K562 (cell line): Measurements from ENCODE around the gene PAK1IP1. TPM values are rescaled to one million over a fixed set of nuclear protein-coding genes. Genes with fewer than 3 reads are reported as not detected.
A peak's percentile ranks its signal among the peaks of the same experiment; 100 is the strongest.
"Not testable (repeated sequence)": the region's sequence is repeated elsewhere in the genome, so short reads cannot be mapped to it uniquely, and the experiment has no call there.

Experiments used
- GATAD2A ChIP-seq: fragments of 450-650 bp; IDR thresholded peaks from 2 replicates; pipeline ENCODE4 v1.6.1; 2017
- GTF2A2 ChIP-seq: IDR thresholded peaks from 2 replicates; pipeline ENCODE4 v1.6.1; 2016; ENCODE audit warnings: mild to moderate bottlenecking, missing genetic modification characterization, missing compliant biosample characterization
- HINFP ChIP-seq: fragments of 450-650 bp; conservative IDR thresholded peaks from 2 replicates; pipeline ENCODE4 v1.6.1; 2016; ENCODE audit warnings: missing genetic modification characterization, low read depth, mild to moderate bottlenecking, control low read depth, missing compliant biosample characterization
- HIVEP1 ChIP-seq: fragments of 250-450 bp; sonication (Bioruptor Pico); IDR thresholded peaks from 2 replicates; pipeline ENCODE4 v1.4.0; 2020; ENCODE audit warnings: mild to moderate bottlenecking
- ILK ChIP-seq: fragments of 450-650 bp; IDR thresholded peaks from 2 replicates; pipeline ENCODE4 v1.6.1; 2016; ENCODE audit warnings: missing genetic modification characterization, low read depth, mild to moderate bottlenecking, missing compliant biosample characterization, moderate library complexity, borderline replicate concordance
- MAZ ChIP-seq, 2 experiments: fragments of 450-650 bp in 1 of 2; sonication (generic) in 1 of 2; formaldehyde crosslinking; IDR thresholded peaks in 1 of 2; conservative IDR thresholded peaks in 1 of 2; 2 replicates each; pipeline versions ENCODE4 v1.4.0 to v1.5.0; 2020; ENCODE audit warnings: mild to moderate bottlenecking in 1 of 2, missing genetic modification reagents in 1 of 2
- MECOM ChIP-seq: fragments of 250-450 bp; sonication (Bioruptor Pico); IDR thresholded peaks from 2 replicates; pipeline ENCODE4 v1.8.0; 2022; ENCODE audit warnings: inconsistent platforms
- MYC ChIP-seq, 2 experiments: fragments of 250-450 bp in 1 of 2; sonication (Bioruptor Pico) in 1 of 2; IDR thresholded peaks; 2 replicates each; pipeline versions ENCODE4 v1.5.1 to v1.6.1; 2012 to 2021; ENCODE audit warnings: low read depth in 2 of 2, borderline replicate concordance in 1 of 2, improper control_type of control experiment in 1 of 2, low read length in 1 of 2, mild to moderate bottlenecking in 1 of 2, moderate library complexity in 1 of 2
- NR2C1 ChIP-seq, 2 experiments: fragments of 450-650 bp; IDR thresholded peaks; 2 replicates each; pipeline ENCODE4 v1.6.1; 2017; ENCODE audit warnings: mild to moderate bottlenecking in 2 of 2, antibody characterized with exemption in 1 of 2, inconsistent platforms in 1 of 2, missing compliant biosample characterization in 1 of 2, missing genetic modification characterization in 1 of 2
- RNF219 ChIP-seq: fragments of 250-450 bp; sonication (Bioruptor Pico); IDR thresholded peaks from 2 replicates; pipeline ENCODE4 v1.5.0; 2022; ENCODE audit warnings: mild to moderate bottlenecking
- TEAD2 ChIP-seq: fragments of 450-650 bp; IDR thresholded peaks from 2 replicates; pipeline ENCODE4 v1.6.1; 2016; ENCODE audit warnings: missing genetic modification characterization, control low read depth, missing compliant biosample characterization
- TFE3 ChIP-seq: fragments of 450-650 bp; formaldehyde crosslinking; IDR thresholded peaks from 2 replicates; pipeline ENCODE4 v1.4.0; 2020; ENCODE audit warnings: mild to moderate bottlenecking, mixed read lengths
- ZNF583 ChIP-seq: fragments of 250-450 bp; sonication (Bioruptor Pico); IDR thresholded peaks from 2 replicates; pipeline ENCODE4 v1.4.0; 2020
- ZNF584 ChIP-seq: fragments of 200-800 bp; sonication (Bioruptor generic); IDR thresholded peaks from 2 replicates; pipeline ENCODE4 v1.6.1; 2016; ENCODE audit warnings: low read depth, mild to moderate bottlenecking, missing genetic modification characterization, missing compliant biosample characterization
- ZNF668 ChIP-seq: fragments of 250-450 bp; sonication (Bioruptor Pico); IDR thresholded peaks from 2 replicates; pipeline ENCODE4 v1.8.0; 2022; ENCODE audit warnings: mild to moderate bottlenecking, inconsistent platforms
- polyA plus RNA-seq, 8 experiments: library from polyadenylated mRNA; depleted of rRNA in 4 of 8; stranded (reverse) in 5 of 8; unstranded in 3 of 8; fragments of >200 nt; fragmentation: Nextera tagmentation in 2 of 8; fragmentation: Illumina TruSeq in 1 of 8; extraction: Ambion mirVana in 2 of 8; extraction: Trizol in 1 of 8; gene quantifications; 2 replicates each; pipeline versions ENCODE4 v1.2.1 to v1.2.3, GENCODE V29; 2011 to 2014; ENCODE audit warnings: inconsistent platforms in 1 of 8, missing spikeins in 1 of 8
- total RNA-seq, 7 experiments: library from RNA; depleted of rRNA in 6 of 7; stranded (reverse); fragments of >200 nt in 6 of 7; fragmentation: Illumina TruSeq in 2 of 7; extraction: Trizol in 2 of 7; gene quantifications; 2 replicates each; pipeline versions ENCODE4 v1.2.1 to v1.2.3, GENCODE V29; 2011 to 2021; ENCODE audit warnings: low replicate concordance in 1 of 7
- TF ChIP-seq, protein P1 (sequence below): fragments of 450-650 bp; conservative IDR thresholded peaks from 2 replicates; pipeline ENCODE4 v1.6.1; 2016; ENCODE audit warnings: missing genetic modification characterization, low read depth, mild to moderate bottlenecking, missing compliant biosample characterization, moderate library complexity
- TF ChIP-seq, protein P2 (sequence below): fragments of 250-450 bp; sonication (Bioruptor Pico); IDR thresholded peaks from 2 replicates; pipeline ENCODE4 v1.4.0; 2020; ENCODE audit warnings: mild to moderate bottlenecking, moderate library complexity

The PAK1IP1 gene
- total and polyA plus RNA-seq, 9 of the 15 experiments (the other 6 are each of a cell fraction or from before 2014, with no cell fraction given): 50.0 to 200 (median 87.0) TPM

- TF ChIP-seq TEAD2 (peak; percentile 78), HINFP (tag) (peak; percentile 82), MECOM (CRISPR knock-in tag) (peak; percentile 82), MAZ (CRISPR knock-in tag; conservative IDR thresholded peaks at IDR 0.05 in 1 of 2, IDR thresholded peaks at IDR 0.05 in 1 of 2) (peak in 1 of 2 experiments; percentile 39; a peak in 1 of 4 replicates), ZNF668 (CRISPR knock-in tag) (peak; percentile 92), NR2C1 (tag; IDR thresholded peaks at IDR 0.05) (peak; percentile 90), GATAD2A (0 out of 2 replicates have a peak, but pooled peaks have one; percentile 36), GTF2A2 (tag) (peak; percentile 91), ILK (tag) (0 out of 2 replicates have a peak, but pooled peaks have one; percentile 40), RNF219 (CRISPR knock-in tag) (0 out of 2 replicates have a peak, but pooled peaks have one; percentile 40), ZNF583 (peak; percentile 97), TFE3 (CRISPR knock-in tag) (peak; percentile 9; the same call in 1 of the 2 replicates), HIVEP1 (peak; percentile 91), ZNF584 (CRISPR knock-in tag) (peak; percentile 79; the same call in 1 of the 2 replicates), MYC (CRISPR knock-in tag; IDR thresholded peaks at IDR 0.05; ENCODE audit: borderline replicate concordance, low read depth) (peak; percentile 51; the same call in 1 of the 2 replicates)
- TF ChIP-seq, protein P1, sequence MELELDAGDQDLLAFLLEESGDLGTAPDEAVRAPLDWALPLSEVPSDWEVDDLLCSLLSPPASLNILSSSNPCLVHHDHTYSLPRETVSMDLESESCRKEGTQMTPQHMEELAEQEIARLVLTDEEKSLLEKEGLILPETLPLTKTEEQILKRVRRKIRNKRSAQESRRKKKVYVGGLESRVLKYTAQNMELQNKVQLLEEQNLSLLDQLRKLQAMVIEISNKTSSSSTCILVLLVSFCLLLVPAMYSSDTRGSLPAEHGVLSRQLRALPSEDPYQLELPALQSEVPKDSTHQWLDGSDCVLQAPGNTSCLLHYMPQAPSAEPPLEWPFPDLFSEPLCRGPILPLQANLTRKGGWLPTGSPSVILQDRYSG (tag): peak; percentile 94
- TF ChIP-seq NR2C1 (IDR thresholded peaks at IDR 0.05); MYC (IDR thresholded peaks at IDR 0.05; ENCODE audit: low read depth, low read length): not testable (repeated sequence)
- TF ChIP-seq, protein P2, sequence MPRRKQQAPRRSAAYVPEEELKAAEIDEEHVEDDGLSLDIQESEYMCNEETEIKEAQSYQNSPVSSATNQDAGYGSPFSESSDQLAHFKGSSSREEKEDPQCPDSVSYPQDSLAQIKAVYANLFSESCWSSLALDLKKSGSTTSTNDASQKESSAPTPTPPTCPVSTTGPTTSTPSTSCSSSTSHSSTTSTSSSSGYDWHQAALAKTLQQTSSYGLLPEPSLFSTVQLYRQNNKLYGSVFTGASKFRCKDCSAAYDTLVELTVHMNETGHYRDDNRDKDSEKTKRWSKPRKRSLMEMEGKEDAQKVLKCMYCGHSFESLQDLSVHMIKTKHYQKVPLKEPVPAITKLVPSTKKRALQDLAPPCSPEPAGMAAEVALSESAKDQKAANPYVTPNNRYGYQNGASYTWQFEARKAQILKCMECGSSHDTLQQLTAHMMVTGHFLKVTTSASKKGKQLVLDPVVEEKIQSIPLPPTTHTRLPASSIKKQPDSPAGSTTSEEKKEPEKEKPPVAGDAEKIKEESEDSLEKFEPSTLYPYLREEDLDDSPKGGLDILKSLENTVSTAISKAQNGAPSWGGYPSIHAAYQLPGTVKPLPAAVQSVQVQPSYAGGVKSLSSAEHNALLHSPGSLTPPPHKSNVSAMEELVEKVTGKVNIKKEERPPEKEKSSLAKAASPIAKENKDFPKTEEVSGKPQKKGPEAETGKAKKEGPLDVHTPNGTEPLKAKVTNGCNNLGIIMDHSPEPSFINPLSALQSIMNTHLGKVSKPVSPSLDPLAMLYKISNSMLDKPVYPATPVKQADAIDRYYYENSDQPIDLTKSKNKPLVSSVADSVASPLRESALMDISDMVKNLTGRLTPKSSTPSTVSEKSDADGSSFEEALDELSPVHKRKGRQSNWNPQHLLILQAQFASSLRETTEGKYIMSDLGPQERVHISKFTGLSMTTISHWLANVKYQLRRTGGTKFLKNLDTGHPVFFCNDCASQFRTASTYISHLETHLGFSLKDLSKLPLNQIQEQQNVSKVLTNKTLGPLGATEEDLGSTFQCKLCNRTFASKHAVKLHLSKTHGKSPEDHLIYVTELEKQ: peak; percentile 86; the same call in 1 of the 2 replicates
Measured at GRCh38 chr6:10750568-10750967, 55.8 kb downstream of the PAK1IP1 start (continued).
